Jurkat, Clone E6-1 (cell line): ENCODE data around the gene TAAR9. TPM values are rescaled to one million over a fixed set of nuclear protein-coding genes. Genes with fewer than 3 reads are reported as not detected.

Experiments
- DNase-seq: peaks from one replicate; pipeline ENCODE4 v3.0.0-alpha.2; 2011; ENCODE audit warnings: low read depth, low spot score
- H3K4me3 ChIP-seq: 2 replicates; pipeline ENCODE4 v1.5.1; 2011; ENCODE audit warnings: mild to moderate bottlenecking, low read length, control low read depth, moderate library complexity
- polyA plus RNA-seq: library from polyadenylated mRNA; unstranded; fragments of >200 nt; gene quantifications from one replicate; pipeline ENCODE4 v1.2.1, GENCODE V29; 2012; ENCODE audit warnings: missing spikeins; ENCODE audit not compliant: insufficient read length, insufficient read depth

Gene TAAR9, protein sequence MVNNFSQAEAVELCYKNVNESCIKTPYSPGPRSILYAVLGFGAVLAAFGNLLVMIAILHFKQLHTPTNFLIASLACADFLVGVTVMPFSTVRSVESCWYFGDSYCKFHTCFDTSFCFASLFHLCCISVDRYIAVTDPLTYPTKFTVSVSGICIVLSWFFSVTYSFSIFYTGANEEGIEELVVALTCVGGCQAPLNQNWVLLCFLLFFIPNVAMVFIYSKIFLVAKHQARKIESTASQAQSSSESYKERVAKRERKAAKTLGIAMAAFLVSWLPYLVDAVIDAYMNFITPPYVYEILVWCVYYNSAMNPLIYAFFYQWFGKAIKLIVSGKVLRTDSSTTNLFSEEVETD
- not detected for polyA plus RNA-seq

DNA sequence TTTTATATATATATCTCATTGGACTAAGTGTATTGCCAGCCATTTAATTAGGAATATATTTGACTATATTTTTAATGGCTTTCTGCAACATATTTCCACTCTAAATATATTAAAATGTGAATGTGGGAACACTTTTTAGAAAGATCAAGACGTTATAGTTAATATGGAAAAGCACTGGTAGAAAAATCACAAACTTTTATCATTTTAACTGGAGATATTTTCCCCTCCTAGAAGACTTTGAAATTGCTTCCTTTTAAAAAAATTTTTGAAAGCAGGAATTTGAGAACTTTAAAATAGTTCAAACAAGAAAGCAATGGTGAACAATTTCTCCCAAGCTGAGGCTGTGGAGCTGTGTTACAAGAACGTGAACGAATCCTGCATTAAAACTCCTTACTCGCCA is at the start of gene TAAR9:
TSS of gene TAAR9 (plus strand) at position 301 of the 400 bp plus-strand sequence. CDS start at position 314, 13 bp downstream.
- H3K4me3 ChIP-seq: no peak within 1 kb of the TSS
- no peak for DNase-seq

DNA sequence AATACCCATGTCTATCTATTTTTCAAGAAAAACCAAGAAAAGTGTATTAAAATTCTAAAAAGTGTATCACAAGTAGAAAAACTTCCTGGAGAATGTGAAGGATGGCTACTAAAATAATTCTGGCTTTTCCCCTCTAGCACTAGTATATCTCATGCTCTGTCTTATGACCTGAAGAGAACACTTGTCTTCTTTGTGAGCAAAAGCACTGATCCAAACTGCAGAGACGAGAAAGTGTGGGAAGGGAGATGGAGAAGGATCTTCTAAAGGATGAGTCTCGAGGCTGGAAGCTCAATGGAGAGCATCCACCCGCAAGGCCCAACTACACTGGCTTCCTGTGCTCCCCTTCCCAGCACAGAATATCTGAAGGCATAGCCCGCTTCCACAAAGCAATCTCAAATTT is 48.7 kb upstream of the TAAR9 start:
- H3K4me3 ChIP-seq: no peak overlapping the region
- no peak for DNase-seq

DNA sequence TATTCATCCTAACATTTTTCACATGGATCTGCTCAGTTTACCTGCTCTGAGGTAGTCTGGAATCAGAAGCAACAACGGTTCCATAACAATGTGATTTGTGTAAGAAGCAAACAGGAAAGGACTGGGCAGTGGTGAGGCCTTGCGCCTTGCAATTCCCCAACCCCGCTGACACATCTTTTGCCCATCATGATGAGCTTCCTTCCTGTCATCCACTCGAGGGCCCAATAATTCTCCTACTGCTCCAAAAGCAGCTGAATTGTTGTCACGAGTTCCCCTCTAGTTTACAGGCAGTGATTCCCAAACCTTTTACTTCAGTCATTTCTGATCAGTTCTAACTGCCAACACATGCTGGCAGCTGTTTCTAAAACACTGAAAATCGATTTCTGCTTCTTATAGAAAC is 48.1 kb upstream of the TAAR9 start:
- no peak for DNase-seq
- no peak overlapping the region for H3K4me3 ChIP-seq

DNA sequence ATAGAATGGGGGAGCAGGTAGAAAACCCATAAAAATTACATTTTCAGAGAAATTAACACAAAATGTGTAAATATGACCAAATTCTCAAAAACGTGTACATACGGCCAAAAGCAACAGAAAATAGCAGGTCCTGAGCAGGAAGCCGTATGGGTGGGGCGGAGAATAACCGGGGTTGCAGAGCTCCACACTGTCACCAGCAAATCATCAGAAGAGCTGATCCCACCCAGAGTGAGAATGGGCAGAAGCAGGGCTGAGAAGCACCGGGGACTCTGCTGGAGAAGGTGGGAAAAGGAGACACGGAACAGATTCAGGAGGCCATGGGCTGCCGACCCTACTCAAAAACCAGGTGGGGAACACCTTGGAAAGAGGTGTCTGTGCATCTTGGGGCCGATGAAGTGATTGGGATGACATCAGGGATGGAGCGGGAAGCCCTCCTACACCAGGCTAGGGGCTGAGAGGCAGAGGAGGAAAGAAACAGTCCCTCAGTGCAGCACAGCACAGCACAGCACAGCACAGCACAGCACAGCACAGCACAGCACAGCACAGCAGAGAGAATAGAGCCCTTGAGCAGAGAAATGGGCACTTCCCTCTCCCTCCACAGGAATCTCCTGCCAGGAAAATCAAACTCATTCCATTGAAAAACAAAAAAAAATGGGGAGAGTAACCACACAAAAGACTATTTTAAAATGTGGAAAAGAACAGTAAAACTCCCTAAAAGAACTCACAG is 47.4 kb upstream of the TAAR9 start:
- DNase-seq: no peak
- H3K4me3 ChIP-seq: no peak overlapping the region

DNA sequence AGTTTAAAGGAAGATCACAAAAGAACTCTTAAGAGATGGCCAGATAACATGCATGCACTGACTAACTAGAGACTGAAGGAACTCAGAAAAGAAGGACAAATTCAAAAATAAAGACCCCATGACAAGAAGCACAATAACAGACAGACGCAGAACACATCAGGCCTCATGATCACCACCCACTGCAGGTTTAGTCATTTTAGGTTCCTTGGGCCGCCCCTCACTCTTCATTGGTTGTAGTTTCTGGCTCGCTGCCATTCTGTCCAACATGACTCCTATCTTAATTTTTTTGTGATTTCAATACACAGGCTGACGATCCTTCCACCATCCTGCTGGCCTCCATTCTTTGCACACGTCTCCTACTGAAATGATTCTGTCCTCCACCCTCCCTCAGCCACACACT is 46.8 kb upstream of the TAAR9 start:
- no peak overlapping the region for H3K4me3 ChIP-seq
- no peak for DNase-seq

DNA sequence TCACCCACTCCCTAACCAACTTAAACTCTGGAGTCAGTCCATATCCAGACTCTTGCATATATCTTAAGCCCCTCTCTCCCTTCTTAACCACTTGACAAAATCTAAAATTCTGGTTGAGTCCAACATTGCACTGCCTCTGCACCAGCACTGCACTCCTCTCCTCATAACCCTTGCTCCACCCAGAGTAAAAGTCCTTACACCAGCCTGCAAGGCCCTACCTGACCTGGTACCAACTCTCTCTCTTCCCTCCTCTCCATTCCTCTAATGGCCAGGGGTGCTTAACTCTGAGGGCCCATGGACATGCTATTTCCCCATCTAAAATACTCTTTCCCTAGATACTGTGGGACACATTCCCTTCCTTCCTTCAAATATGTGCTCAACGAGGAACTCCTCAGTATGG is 46.2 kb upstream of the TAAR9 start:
- no peak for DNase-seq
- no peak overlapping the region for H3K4me3 ChIP-seq

DNA sequence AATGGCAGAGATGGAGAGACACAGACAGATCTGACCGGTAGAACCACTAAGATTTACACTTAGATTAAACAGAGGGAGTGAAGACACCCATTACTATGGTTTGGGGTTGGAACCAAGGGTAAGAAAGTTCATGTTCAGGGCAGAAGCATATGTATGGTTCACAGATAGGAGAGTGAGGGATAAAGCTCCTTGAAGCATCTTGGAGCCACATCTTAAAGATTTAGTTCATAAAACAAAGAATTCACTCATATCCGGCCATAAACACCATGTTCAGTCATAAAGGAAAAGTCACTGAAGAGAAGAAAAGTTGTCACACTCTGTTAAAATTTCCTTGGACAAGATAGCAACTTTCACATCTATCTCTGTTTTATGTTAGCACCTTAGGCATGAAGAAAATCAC is 43.1 kb upstream of the TAAR9 start:
- H3K4me3 ChIP-seq: no peak overlapping the region
- no peak for DNase-seq

DNA sequence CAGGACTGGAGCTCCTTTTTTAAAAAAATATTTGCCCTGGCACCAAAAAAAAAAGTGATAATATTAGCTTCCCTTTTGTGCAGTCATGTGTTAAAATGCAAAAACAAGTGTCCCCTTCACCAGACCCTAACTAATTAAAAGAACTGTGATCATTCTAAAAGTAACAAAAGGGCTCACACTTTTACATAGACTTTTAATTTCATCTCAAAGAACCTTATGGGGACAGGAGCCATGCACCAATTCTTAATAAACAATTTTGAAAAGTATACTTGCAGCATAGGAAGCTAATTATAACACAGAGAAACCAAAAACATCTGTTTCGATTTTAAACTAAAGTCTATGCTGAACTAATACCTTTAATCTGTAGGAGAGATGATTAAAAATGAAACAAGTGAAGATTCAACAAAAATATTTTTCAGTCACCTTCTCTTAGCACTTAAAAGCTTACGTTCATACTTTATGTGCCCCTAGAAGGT is 42.4 kb upstream of the TAAR9 start:
- no peak overlapping the region for H3K4me3 ChIP-seq
- DNase-seq: no peak

DNA sequence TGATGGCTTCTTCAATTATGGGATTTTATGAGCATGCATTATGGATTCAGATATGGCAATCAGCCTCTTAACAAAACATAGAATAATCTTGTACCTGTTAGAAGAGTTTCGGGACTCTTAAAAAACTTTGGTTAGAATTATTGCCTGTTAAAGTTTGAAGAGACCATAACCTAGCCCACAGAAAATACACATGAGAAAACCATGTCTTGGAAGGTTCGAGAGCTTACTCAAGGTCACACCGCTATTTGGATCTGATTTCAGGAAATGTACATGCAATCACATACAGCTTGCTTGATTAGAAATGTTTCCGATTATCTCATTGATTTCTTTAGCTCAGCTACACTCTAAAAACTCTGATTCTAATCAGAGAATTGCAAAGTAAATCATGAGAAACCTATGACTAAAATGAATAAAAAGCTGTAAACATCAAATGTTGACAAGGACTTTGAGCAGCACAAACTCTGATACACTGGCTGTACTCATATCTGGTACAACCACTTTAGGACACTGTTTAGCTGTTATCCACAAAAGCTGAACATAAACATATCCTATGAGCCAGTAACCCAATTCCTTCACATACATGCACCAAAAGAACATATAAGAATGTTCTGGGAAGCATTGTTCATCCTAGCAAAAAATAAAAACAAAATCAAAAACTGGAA is 41.4 kb upstream of the TAAR9 start:
- no peak overlapping the region for H3K4me3 ChIP-seq
- DNase-seq: no peak

DNA sequence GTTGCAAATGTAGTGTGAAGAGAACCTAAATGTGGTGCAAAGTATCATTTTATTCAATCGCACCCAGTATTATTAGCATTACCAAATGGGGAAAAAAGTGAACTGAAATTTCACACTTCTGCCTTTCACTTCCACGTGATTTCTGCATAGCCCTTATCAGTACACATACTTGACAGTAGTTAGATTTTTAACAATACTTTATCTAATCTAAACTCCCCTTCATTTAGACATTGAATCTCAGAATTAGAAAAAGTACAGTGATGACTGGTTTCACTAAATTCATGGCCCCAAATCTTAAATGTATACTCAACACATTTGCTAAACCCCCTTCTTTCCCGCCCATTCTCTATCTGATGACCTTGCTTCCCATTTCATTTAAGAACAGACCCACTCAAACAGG is 39.4 kb upstream of the TAAR9 start:
- H3K4me3 ChIP-seq: no peak overlapping the region
- no peak for DNase-seq

DNA sequence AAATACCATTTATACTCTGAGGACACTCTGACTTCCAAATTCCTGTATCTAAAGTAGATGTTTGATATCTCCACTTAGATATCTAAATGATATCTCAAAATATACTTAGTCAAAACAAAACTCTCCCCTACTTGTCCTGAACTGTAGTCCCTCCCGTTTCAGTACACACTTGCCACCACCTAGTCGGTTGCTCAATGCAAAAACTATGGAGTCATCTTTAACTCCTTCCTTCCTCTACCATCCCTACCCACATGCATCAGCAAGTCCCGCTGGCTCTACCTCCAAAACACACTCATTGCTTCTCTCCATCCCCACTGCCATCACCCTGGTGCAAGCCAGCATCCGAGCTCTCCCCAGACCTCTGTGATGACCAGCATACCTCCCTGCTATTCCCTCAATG is 38.3 kb upstream of the TAAR9 start:
- no peak for DNase-seq
- no peak overlapping the region for H3K4me3 ChIP-seq

DNA sequence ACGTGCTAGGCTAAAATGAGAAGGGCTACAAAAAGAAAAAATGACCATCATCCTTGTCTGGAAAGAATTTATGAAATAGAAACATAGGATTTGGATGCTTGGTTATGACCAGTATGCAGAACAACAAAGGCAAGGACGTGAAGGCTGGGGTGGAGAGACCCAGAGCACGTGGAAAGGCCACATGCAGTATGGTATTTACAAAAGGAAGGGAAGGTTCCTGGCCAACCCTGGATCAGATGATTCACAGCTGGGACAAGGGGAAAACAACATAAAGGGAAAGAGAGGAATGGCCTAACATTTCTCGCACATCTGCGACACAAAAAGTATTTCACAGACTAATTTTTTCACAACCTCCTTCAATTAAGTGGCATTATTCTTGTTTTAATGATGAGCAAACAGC is 33.3 kb upstream of the TAAR9 start:
- DNase-seq: no peak
- H3K4me3 ChIP-seq: no peak overlapping the region

DNA sequence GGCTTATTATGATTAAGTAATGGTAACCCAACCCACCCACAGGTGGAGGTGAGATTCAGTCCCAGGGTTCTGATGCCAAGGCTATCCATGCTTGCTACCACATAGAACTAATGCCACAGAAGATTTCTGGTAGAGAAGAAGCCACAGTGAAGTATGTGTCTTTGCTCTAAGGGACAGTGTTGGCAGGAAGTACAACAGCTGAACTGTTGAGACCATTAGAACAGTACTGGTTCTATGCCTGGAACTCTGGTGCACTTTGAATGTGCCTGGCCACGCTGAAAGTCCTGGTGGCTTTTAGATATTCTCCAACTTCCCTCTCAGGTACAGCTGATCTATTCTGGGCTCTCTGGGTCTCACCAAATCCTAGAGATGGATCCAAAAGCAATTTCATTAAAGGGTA is 32.9 kb upstream of the TAAR9 start:
- no peak for DNase-seq
- no peak overlapping the region for H3K4me3 ChIP-seq

DNA sequence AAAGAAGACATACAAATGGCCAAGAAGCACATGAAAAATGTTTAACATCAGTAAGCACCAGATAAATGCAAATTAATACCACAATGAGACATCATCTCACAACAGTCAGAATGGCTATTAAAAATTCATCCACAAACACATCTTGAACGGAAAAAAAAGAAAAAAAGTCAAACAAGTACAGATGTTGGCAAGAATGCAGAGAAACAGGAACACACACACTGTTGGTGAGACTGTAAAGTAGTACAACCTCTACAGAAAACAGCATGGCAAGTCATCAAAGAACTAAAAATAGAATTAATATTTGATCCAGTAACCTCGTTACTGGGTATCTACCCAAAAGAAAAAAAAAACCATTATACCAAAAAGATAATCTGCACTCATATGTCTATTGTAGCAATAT is 31.6 kb upstream of the TAAR9 start:
- no peak for DNase-seq
- no peak overlapping the region for H3K4me3 ChIP-seq

DNA sequence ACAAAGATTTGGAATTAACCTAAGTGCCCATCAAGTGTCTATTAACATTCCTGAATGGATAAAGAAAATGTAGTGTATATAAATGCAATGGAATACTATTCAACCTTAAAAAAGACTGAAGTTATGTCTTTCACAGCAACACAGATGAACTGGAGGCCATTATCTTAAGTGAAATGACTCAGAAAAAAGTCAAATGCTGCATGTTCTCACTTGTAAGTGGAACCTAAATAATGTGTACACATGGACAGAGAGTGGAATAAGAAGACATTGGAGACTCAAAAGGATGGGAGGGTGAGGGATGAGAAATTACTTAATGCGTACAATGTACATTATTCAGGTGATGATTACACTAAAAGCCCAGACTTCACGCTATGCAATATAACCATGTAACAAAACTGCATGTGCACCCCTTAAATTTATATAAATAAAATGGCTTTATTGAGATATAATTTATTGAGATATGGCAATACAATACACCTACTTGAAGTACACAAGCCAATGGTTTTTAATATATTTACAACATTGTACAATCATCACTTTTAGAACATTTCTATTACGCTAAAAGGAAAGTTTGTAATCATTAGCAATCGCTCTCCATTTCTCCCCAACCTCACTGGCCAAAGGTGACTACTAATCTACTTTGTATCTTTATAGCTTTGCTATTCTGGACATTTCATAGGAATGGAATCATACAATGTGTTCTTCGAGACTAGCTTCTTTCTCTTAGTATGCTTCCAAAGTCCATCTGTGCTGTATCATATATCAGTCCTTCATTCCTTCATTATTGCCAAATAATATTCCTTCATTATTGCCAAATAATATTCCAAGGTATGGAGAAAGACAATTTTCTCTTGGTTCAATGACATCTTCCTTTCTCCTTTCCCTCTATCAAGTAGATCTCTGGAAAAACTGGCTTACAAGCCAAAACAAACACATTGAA is 30.9 kb upstream of the TAAR9 start:
- H3K4me3 ChIP-seq: no peak overlapping the region
- DNase-seq: no peak

DNA sequence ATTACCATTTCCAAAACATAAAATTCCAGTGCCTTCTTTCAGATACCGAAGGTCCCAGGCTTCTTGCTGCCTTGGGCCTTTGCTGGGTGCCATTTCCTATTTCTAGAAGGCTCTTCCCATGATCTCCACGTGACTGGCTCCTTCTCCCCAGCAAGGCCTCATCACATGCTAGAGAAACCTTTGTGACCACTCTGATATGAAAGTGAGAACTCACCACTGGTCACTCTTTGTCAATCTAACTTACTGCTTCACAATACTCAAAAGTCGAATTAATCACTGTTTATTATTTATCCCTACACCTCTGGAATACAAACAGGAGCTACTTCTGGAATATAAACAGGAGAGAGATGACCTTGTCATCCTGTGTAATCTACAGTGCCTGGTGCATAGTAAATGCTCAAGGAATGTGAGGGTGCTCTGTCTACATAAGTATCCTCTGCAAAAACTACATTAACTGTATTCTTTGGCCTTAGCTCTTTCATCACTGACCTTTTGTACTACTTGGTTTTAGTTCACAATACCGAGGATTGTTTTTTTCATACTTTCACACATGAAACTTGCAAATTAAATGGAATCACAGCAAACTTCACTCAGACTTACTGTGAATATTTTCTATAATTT is 26.8 kb upstream of the TAAR9 start:
- no peak overlapping the region for H3K4me3 ChIP-seq

DNA sequence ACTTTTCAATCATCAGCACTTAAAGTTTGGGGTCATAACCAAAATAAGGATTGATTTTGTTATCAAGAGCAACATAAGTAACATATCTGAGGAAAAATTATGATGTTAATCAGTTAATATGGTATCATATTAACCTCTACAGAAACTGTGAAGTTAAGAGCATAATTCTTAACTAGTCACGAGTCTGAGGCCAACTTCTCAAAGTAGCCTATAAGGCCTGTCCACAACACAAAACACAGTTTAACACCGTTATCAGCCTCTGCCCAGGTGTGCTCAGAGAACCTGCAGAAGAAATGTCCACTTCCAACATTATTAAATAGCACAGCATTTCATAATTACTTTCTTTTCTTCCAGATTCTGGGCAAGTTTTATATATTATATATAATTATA is 26.3 kb upstream of the TAAR9 start:
- no peak for DNase-seq
- peak overlapping the region; percentile 69 for H3K4me3 ChIP-seq

More for the DNA sequence above, 26.8 kb upstream of the TAAR9 start:
- DNase-seq: no peak

DNA sequence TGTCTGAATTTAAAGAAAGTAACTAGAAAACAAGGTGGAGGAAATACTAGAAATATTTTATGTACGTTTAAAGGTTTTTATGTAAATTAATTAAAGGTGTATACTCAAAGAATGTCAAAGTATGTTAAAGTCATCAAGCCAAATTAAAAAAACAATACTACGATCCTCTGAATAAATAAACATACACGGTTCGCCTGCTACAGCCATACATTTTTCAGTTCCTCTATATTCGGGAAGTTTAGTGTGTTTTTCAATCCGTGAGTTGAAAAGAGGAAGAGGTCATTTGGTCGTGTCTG is 25.8 kb upstream of the TAAR9 start:
- no peak for DNase-seq
- H3K4me3 ChIP-seq: peak overlapping the region; percentile 69
